Activated naive CD4-positive, alpha-beta T cell (primary cell): ENCODE data around the gene IFNL1.
"Not testable (repeated sequence)": the region's sequence is repeated elsewhere in the genome, so short reads cannot be mapped to it uniquely, and the experiment has no call there.

Experiments
- DNase-seq, 4 experiments: peaks; one replicate each; lab custom pipeline; 2025; lab: John Stamatoyannopoulos, UW

IFNL1 gene

DNA sequence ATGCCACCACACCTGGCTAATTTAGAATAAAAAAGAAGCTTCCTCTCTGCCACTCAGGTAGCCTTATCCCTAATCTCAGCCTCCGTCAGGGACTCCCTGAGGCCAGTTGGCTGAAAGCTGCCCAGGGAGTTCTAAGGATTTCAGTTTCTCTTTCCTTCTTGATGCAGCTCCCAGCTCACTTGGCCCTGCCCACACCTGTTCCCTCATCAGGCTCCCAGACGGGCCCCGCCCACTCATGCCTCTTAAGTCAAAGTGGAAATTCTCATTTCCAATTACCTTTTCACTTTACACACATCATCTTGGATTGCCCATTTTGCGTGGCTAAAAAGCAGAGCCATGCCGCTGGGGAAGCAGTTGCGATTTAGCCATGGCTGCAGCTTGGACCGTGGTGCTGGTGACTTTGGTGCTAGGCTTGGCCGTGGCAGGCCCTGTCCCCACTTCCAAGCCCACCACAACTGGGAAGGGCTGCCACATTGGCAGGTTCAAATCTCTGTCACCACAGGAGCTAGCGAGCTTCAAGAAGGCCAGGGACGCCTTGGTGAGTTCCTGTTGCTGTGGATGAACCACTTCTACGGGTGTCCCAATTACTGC is at the start of gene IFNL1:
Gene IFNL1, plus strand, starts transcription at position 353 of the 591 bp plus-strand sequence. Its CDS starts 15 bp downstream, at position 368.
- DNase-seq = no peak

DNA sequence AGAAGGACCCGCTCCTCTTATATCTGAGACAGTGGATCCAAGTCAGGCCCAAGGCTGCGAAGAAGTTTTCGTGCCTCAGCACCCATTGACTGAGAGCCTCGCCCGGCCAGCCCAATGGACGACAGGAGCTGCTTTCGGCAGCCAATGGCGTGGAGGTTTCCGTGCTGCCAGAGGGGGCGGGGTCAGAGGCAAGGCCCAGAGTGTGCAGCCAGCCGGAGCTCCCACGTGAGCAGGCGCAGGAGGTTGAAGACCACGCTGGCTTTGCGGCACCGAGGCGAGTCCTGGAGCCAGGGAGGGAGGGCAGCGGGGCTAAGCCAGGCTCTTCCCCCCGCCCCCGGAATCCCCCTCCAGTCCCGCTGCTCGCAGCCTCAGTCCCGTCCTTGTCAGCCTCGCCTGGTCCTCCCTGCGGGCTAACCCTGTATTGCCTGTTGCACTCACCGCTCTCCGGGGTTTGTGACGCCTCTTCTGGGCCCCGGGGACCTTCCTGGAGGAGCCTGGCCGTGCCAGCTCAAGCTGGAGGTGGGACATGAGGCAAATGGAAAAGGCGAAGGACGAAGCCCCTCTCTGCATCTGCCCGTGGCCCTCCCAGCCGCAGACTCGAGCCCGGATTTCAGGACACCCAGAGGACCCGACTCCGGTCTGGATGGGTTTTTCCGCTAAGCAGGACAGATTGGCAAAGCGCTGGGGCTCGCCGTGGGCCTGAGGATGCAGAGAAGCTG is 49.1 kb upstream of the IFNL1 start:
- DNase-seq = peak in 1 of 4 experiments; percentile 11

DNA sequence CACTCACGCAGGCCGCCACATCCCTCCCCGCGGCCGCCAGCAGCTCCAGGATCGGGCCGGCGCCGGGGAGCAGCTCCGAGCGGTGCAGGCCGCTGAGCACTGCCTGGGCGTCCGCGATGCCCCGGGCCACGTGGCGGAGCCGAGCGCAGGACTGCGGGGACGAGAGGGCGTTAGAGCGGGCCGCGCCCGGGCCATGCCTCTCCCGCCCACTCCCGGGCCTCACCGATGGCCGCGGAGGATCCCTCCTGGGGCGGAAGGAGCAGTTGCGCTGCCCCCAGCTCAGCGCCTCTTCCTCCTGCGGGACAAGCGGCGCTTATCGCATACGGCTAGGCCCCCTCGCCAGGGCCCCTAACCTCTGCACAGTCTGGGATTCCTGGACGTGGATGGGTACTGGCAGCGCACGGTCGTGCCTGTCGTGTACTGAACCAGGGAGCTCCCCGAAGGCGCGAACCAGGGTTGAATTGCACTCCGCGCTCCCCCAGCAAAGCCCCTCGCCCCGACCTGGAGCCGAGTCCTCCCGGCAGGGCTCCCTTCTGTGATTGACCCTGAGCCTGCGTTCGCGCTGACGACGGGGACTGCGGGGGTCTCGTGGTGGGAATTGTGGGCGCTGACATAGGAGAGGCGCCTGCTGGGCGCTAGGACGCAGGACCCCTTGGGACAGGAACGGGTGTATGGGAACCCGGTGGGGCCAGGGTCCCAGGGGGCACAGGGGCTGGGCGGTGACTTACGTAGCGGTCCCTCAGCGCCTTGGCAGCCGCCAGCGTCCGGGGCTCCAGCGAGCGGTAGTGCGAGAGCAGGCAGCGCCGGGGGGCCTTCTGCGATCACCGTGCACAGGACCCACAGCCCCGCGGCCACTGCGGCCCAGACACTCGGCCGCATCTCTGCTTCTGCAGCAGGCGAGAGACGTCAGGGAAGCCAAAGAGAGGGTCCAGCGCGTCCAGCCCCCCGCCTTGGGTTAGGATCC is 48.2 kb upstream of the IFNL1 start:
- DNase-seq = no peak

DNA sequence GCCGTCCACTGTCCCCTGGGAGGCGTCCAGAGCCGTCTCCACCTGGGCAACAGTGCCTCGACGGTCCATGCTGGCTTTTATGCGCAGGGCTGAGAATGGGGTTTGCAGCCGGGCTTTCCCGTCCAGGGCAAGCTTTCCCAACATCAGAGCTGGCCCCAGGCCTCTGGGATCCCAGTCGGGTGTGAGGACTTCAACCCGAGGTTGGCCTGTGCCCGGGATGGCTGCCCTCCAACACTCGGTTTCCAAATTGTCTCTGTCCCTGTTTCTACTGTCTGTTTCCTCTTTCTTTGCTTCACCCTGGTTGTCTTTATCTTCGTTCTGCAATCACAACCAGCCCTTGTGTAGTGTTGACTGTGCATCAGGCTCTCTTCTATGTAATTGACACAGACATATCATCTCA is 47.4 kb upstream of the IFNL1 start, which contains the start of gene IFNL4:
Gene IFNL4, minus strand, starts transcription at position 51 of the 400 bp plus-strand sequence.
- no peak for DNase-seq

DNA sequence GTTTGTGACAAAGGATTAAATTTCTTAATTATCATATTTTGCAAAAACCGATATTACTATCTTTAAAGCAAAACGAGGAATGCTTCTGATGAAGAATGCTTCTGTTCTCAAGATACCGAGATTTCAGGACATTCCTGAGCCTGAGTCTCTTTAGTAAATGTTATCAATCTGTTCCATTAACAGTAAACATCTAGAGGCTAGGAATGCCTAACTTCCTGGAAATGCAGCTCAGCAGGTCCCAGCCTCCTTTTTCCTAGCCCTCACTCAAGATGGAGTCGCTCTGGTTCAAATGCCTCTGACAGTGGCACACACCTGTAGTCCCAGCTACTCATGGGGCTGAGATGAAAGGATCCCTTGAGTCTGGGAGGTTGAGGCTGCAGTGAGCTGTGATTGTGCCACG is 45.1 kb upstream of the IFNL1 start:
- no peak for DNase-seq

DNA sequence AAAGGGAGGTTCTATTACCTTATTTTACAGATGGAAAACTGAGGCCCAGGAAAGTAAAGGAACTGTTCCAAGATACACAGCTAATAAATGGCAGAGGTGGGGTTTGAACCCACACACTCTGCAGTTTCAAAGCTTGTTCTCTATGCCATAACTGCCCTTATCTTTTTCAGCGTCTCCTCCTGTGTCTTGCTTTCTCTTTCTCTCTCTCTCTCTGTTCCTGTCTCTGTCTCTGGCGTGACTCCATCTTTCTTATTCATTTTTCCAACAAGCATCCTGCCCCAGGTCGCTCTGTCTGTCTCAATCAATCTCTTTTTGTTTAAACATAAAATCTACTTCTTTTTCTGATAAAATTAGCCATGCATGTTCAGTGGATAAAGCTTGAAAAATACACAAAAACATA is 44.4 kb upstream of the IFNL1 start:
- DNase-seq = no peak

DNA sequence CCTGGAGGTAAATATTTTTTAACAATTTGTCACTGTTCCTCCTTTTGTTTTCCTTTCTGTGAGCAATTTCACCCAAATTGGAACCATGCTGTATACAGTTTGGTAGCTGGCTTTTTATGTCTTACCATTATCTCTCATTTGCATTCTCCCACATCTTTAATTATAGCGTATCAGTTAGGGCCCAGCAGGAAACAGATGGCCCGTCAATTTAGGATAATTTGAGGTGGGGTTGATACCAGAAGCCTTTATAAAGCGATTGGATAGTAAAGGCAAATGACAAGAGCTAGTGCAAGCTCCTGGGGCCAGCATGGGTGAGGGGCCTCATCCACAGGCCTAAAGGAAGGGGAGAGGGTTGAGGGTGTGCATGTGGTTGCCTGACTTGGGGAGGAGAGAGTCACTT is 43.7 kb upstream of the IFNL1 start:
- no peak for DNase-seq

DNA sequence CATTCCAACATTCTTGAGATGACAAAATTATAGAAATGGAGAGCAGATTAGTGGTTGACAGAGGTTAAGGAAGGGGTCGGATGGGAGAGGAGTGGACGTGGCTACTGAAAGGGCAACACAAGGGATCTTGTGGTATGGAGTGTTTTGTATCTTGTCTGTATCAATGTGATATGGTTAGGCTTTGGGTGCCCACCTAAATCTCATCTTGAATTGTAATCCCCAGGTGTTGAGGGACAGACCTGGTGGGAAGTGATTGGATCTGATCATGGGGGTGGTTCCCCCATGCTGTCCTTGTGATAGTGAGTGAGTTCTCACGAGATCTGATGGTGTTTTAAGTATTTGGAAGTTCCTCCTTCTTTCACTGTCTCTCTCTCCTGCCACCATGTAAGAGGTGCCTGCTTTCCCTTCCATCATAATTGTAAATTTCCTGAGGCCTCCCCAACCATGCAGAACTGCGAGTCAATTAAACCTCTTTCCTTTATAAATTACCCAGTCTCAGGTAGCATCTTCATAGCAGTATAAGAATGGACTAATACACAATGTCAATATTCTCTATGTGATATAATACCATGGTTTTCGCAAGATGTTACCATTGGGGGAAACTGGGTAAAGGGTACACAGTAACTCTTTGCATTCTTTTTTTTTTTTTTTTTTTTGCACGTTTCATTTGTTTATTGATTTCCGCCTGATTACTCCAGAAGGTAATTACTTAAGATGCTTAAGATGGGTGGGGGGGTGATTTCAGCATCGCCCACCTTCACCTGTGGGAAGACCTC is 42.6 kb upstream of the IFNL1 start:
- DNase-seq = no peak

DNA sequence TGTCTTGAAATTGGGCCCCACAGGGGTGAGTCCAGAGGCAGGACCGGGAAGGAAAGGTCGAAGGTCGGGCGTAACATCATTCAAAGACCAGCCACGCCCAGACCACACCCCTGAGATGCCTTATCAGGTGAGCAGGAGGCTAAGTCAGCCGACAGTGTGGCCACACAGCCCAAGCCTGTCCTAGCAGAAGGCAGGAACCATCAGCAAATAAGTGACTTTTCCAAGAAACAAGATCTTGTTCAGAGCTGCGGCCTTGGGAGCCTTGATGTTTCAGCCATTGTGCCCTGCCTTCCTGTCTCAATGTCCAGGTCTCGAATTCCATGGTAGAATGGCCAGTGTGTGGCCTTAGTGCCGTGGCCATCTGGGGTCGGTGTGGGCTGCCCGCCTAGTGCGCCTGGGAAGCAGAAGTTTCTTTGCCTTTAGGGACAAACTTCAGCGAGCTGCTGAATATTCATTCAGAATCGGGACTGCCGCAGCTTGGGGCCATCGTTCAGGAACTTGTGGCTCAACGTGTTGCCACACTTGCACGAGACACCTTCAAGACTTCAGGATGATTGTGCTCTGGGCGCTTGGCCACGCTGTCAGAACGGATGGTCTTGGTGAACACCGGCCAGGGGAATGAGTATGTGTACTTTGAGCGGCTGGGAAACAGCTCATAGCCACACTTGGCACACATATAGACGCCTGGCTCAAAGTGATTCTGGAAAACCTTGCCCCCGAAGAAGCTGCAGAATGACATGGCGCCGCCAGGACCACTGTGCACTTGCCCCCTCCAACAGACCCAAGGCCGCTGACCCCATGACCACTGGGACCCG is 41.5 kb upstream of the IFNL1 start:
- no peak for DNase-seq

DNA sequence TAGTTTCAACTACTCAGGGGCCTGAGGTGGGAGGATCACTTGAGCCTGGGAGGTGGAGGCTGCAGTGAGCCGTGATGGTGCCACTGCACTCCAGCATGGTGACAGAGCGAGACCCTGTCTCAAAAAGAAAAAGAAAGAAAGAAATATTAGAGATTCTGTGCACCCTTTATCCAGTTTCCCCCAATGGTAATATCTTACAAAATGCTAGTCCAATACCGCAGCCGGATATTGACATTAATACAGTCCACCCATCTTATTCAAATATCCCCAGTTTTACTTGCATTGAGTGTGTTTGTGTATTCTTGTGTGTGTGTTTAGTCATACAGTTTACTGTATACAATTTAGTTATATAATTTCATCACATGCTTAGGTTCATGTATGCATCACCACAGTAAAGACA is 39.0 kb upstream of the IFNL1 start:
- DNase-seq = no peak

DNA sequence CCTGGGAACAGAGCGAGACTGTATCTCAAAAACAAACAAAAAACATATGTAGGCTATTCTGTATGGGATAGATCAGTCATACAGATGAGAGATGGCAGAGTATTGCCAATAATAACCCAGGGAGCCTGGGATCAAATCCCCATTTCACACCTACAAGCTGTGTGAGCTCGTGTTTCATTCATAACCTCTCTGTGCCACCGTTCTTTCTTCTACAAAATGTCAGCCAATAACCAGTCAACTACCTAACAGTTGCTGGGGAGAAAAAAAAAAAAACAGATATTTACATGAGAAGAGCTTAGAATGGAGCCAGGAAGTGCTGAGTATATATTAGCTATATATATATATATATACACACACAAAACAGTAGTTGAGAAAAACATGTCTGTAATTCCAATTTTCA is 34.5 kb upstream of the IFNL1 start:
- DNase-seq = no peak

DNA sequence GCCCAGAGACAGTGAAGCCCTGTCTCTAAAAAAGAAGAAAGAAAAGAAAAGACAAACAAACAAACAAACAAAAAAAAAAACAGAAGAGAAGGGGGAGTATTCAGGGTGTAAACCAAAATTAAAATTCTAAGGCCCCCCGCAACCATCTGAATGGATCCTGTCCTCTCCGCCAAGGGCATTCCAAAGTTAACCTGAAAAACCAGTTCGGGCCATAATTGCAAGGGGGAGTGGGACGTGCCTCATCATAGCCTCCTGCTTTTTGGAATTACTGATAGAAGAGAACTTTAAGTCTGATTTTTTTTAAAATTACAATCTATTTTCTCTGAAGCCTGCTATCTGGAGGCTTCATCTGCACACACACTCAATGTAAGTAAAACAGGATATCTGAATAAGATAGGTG is 33.7 kb upstream of the IFNL1 start:
- no peak for DNase-seq

DNA sequence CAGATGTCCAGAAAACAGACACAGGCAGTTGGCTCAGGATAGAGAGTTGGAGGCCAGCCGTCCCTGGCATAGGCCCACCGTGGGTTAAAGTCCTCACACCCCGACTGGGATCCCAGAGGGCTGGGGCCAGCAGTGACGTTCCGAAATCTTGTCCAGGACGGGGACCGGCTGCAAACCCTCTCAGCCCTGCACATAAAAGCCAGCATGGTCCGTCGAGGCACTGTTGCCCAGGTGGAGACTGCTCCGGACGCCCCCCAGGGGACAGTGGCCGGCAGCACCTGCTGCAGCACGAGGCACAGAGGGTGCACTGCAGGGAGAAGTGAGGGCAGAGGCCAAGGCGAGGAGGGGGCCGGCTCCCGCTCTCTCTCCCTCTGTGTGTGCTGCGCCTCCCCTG is 32.3 kb upstream of the IFNL1 start:
- DNase-seq = no peak

DNA sequence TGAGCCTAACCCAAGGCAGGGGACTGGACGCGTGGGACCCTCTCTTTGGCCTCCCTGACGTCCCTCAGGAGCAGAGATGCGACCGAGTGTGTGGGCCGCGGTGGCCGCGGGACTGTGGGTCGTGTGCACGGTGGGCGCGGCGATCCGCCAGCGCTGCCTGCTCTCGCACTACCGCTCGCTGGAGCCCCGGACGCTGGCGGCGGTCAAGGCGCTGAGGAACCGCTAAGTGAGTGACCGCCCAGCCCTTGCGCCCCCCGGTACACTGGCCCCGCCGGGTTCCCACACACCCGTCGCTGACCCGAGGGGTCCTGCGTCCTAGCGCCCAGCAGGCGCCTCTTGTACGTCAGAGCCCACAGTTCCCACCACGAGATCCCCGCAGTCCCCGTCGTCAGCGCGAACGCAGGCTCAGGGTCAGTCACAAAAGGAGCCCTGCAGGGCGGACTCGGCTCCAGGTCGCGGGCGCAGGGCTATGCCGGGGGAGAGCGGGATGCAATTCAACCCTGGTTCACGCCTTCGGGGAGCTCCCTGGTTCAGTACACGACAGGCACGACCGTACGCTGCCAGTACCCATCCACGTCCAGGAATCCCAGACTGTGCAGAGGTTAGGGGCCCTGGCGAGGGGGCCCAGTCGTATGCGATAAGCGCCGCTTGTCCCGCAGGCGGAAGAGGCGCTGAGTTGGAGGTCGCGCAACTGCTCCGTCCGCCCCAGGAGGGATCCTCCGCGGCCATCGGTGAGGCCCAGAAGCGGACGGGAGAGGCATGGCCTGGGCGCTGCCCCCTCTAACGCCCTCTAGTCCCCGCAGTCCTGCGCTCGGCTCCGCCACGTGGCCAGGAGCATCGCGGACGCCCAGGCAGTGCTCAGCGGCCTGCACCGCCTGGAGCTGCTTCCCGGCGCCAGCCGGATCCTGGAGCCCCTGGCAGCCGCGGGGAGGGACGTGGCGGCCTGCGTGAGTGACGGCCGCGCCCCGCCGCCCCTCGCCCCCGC is 31.6 kb upstream of the IFNL1 start:
- DNase-seq = no peak

DNA sequence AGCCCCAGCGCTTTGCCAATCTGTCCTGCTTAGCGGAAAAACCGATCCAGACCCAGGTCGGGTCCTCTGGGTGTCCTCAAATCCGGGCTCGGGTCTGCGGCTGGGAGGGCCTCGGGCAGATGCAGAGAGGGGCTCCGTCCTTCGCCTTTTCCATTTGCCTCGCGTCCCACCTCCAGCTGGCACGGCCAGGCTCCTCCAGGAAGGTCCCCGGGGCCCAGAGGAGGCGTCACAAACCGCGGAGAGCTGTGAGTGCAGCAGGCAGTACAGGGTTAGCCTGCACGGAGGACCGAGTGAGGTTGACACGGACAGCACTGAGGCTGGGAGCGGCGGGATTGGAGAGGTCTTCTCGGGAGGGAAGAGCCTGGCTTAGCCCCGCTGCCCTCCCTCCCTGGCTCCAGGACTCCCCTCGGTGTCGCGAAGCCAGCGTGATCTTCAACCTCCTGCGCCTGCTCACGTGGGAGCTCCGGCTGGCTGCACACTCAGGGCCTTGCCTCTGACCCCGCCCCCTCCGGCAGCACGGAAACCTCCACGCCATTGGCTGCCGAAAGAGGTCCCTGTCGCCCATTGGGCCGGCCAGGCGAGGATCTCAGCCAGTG is 30.8 kb upstream of the IFNL1 start:
- DNase-seq = no peak

DNA sequence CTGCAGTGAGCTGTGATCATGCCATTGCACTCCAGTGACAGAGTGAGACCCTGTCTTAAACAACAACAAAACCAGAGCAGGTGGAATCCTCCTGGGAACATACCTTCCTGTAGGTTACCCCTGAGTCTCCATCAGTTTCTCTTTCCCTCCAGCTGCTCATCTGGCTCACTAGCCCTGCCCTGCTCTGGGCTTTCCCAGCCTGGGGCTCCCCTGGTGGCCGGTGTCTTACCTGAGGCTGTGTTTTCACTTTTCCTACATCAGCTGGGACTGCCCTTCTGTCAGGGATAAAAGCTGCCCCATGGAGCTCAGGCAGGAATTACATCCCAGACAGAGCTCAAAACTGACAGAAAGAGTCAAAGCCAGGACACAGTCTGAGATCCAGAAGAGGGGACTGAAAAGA is 28.1 kb upstream of the IFNL1 start, which contains the start of gene IFNL2:
Gene IFNL2, plus strand, starts transcription at position 312 of the 400 bp plus-strand sequence. CDS start 173 bp downstream, outside the sequence.
- DNase-seq = not testable (repeated sequence)

DNA sequence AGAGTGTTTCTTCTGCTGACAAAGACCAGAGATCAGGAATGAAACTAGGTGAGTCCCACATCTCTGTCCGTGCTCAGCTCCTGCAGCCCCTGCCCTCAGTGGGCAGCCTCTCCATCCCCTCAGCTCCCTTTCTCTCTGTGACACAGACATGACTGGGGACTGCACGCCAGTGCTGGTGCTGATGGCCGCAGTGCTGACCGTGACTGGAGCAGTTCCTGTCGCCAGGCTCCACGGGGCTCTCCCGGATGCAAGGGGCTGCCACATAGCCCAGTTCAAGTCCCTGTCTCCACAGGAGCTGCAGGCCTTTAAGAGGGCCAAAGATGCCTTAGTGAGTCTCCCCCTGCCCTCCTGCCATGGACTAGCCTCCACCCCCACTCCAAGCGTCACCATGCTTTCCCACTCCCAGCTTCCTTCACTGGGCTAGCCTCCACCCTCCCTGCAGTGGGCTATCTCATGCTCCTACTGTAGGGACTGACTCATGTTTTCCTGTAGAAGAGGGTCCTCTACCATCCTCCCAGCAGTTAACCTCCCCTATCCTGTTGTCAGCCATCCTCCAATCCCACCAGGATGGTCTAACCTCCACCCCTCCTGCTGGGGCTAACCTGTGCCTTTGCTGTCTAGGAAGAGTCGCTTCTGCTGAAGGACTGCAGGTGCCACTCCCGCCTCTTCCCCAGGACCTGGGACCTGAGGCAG is 27.5 kb upstream of the IFNL1 start:
- DNase-seq = not testable (repeated sequence)

DNA sequence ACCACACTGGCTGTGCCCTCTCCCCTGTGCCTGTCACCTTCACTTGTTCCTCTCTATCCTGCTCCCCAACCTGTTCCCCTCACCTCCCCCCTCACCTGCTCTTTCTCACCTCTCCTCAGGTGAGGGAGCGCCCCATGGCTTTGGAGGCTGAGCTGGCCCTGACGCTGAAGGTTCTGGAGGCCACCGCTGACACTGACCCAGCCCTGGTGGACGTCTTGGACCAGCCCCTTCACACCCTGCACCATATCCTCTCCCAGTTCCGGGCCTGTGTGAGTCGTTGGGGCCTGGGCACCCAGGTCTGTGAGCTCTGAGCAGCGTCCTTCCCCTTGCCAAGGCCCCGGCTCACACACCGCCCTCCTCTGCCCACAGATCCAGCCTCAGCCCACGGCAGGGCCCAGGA is 26.8 kb upstream of the IFNL1 start:
- not testable (repeated sequence) for DNase-seq
